ENCODE data around the gene CDKN1C.

Gene CDKN1C

DNA sequence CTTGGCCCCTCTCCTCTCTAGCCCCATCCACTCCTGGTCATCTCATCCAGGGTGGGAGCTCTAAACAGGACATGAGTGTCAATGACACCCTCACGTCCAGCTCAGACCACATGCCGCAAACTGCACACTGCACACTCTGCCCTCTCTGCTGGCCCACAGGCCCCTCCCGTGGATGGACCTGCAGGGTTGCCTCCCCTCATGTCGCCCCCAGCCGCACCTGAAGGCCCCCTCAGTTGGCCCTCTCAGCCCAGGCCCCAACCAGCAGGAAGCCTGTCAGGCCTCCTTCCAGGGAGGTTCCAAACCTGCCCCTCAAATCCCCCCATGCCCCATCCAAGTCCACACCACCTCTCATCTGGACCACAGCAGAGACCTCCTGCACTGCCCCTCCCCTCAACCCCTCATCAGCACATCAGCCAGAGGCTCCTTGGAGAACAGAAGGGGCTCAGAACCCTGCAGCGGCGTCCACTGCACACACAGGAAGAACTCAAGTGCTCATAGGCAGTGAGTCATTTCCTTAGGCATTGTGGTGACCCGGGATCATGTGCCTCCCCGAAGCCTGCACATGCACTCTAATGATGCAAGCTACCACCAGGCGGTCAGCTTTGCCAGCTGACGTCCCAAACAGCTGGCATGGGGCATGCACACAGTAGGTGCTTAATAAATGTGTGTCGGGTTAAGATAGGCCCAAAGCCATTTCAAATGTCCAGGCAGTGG is 12.9 kb upstream of the CDKN1C start:
- DNase-seq (ENCODE audit: low read depth, low spot score): peak; percentile 58
- ChIA-PET CTCF (interaction anchor here (1.5 to 2.5 kb wide), 3 partner anchors 8 to 366 kb away, joined by 3 to 17 read pairs (median 12); no protein-coding TSS in a partner anchor), POLR2A (interaction anchor here (0.6 to 1.5 kb wide), 2 partner anchors 30 to 481 kb away, joined by 3 read pairs; partner anchors contain the start of gene ZNF195)
- H3K4me3 ChIP-seq (ENCODE audit: low read depth, low read length): no peak overlapping the region
- TF ChIP-seq, protein P1, sequence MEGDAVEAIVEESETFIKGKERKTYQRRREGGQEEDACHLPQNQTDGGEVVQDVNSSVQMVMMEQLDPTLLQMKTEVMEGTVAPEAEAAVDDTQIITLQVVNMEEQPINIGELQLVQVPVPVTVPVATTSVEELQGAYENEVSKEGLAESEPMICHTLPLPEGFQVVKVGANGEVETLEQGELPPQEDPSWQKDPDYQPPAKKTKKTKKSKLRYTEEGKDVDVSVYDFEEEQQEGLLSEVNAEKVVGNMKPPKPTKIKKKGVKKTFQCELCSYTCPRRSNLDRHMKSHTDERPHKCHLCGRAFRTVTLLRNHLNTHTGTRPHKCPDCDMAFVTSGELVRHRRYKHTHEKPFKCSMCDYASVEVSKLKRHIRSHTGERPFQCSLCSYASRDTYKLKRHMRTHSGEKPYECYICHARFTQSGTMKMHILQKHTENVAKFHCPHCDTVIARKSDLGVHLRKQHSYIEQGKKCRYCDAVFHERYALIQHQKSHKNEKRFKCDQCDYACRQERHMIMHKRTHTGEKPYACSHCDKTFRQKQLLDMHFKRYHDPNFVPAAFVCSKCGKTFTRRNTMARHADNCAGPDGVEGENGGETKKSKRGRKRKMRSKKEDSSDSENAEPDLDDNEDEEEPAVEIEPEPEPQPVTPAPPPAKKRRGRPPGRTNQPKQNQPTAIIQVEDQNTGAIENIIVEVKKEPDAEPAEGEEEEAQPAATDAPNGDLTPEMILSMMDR (IDR thresholded peaks at IDR 0.05; ENCODE audit: insufficient read depth, low read length, missing control alignments): no peak

DNA sequence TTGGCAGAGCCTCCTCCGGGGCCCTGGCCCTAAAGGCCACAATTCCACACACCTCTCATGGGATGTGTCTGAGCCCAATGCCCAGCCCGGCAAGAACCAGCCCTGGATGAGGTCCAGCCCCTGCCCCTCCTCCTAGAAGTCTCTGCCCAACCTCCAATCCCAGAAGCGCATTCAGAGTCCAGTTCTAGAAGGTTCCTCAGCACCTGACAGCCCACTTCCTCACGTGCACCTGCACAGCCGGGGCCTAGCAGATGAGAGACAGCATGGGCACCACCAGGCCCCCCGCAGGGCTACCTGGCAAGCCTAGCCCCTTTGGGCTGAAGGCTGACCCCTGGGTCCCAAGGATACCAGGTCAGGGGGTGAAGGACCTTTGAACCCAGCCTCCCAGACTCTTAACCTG is 11.5 kb upstream of the CDKN1C start:
- TF ChIP-seq, protein P1 (IDR thresholded peaks at IDR 0.05; ENCODE audit: insufficient read depth, low read length, missing control alignments): no peak
- no peak overlapping the region for H3K4me3 ChIP-seq (ENCODE audit: low read depth, low read length)
- POLR2A ChIA-PET: no interaction called here
- DNase-seq (ENCODE audit: low read depth, low spot score): no peak
- CTCF ChIA-PET: interaction anchor here (1.5 kb wide), 1 partner anchor 9 kb away, joined by 5 read pairs; no protein-coding TSS in a partner anchor

DNA sequence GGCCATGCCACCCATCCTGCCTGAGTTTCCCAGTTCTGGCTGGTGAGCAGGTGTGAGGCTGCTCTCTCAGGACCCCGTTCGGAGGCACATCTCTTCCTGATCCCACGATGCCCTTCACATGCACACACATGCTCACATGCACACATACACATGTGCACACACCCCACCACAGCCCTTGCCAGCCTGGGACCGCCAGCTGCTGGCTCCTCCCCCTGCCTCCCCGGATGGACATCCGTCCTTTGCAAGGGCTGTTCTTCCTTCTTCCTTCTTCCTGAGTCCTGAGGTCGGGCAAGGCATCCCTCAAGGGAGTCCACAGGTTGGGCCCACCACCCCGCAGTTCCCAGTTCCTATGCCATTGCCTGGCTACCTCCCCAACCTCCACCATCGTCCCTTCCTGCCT is 10.5 kb upstream of the CDKN1C start:
- H3K4me3 ChIP-seq (ENCODE audit: low read depth, low read length): no peak overlapping the region
- ChIA-PET POLR2A (interaction anchor here (0.7 kb wide), 1 partner anchor 33 kb away, joined by 3 read pairs; no protein-coding TSS in a partner anchor), CTCF (interaction anchor here (0.8 to 15.4 kb wide), 4 partner anchors 8 to 363 kb away, joined by 3 to 1022 read pairs (median 4); no protein-coding TSS in a partner anchor)

DNA sequence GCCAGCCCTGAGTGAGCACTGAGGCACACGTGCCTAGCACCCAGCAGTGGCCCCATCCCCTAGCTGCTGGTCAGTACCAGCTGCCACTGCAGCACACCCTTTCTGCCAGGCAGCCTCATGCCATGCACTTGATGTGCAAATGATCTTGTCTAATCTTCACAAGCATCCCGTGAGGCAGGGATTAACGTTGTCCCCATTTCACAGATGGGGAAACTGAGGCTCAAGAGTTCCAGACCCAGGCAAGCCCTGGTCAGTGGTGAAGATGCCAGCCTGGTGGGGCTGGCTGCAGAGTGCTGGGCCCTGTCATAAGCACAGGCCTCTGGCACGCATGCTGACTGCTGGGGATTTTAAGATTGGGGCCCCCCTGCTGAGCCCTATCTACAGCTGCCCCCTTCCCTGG is 8.4 kb upstream of the CDKN1C start:
- ChIA-PET CTCF (interaction anchor here (3.0 to 15.4 kb wide), 2 partner anchors 361 to 474 kb away, joined by 12 to 1022 read pairs; no protein-coding TSS in a partner anchor), POLR2A (no interaction called here)
- no peak overlapping the region for H3K4me3 ChIP-seq (ENCODE audit: low read depth, low read length)
- no peak for DNase-seq (ENCODE audit: low read depth, low spot score)
- TF ChIP-seq, protein P1 (IDR thresholded peaks at IDR 0.05; ENCODE audit: insufficient read depth, low read length, missing control alignments): no peak

More for the DNA sequence above, 10.5 kb upstream of the CDKN1C start:
- TF ChIP-seq, protein P1 (IDR thresholded peaks at IDR 0.05; ENCODE audit: insufficient read depth, low read length, missing control alignments): no peak
- DNase-seq (ENCODE audit: low read depth, low spot score): no peak

DNA sequence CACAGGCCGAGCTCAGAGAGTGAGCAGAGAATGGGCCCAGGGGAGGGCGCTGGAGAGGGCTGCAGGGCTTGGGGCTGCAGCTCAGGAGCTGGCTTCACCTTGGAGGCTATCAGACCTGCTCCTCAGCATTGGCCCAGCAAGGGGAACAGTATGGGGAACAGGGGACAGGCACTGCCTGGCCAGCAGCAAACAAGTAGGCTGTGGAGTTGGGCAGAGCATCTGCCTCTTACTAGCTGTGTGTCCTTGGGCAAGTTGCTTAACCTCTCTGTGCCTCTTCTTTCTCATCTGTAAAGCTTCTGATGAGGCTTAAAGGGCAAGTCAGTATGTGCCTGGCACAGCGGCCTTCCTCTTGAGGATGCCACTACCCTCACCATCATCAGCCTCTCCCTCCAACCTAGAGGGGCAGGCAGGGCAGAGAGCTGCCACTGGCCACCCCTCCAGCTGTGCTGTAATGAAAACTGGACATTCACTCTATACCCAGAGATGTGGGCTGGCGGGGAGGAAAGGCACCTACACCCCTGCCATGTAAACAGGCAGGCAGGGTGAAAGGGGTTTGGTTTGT is 7.5 kb upstream of the CDKN1C start:
- peak overlapping the region; percentile 62 for H3K4me3 ChIP-seq (ENCODE audit: low read depth, low read length)
- ChIA-PET POLR2A (interaction anchor here (0.7 to 1.6 kb wide), 2 partner anchors 37 to 48 kb away, joined by 3 to 14 read pairs; partner anchors contain the start of gene PHLDA2), CTCF (interaction anchor here (0.7 to 15.4 kb wide), 14 partner anchors 8 to 588 kb away, joined by 3 to 1022 read pairs (median 5); a partner anchor contains a TSS)
- TF ChIP-seq, protein P1 (IDR thresholded peaks at IDR 0.05; ENCODE audit: insufficient read depth, low read length, missing control alignments): peak; percentile 30
- DNase-seq (ENCODE audit: low read depth, low spot score): no peak

Data from AG04449 (cell line).